ENCODE measurements around the gene KPNA3.

- TF ChIP-seq POLR2A (IDR thresholded peaks at IDR 0.05; ENCODE audit: low read depth) (no peak), CTCF (IDR thresholded peaks at IDR 0.05) (no peak)
These were observed 13.6 kb upstream of the KPNA3 start for GRCh38 chr13:49806126-49806536.

All from esophagus muscularis mucosa (tissue), 3 donors.